Endothelial cell of umbilical vein (primary cell): ENCODE measurements around the gene TAOK2. TPM values are rescaled to one million over a fixed set of nuclear protein-coding genes. Genes with fewer than 3 reads are reported as not detected.

ENCODE experiments used
- BruUV-seq: library from RNA; stranded (reverse); fragments of 400-500 nt; replicated peaks from 2 replicates; lab custom pipeline; 2021; lab: Mats Ljungman, UMichigan
- CTCF ChIA-PET: fragments of 300-600, 350-600 bp; sonication (Branson Sonifier 250); formaldehyde crosslinking; loops from one replicate; lab custom pipeline; 2021; ENCODE audit warnings: antibody characterized with exemption, inconsistent platforms; lab: Charles Lee
- POLR2A ChIA-PET: fragments of 300-600, 350-600 bp; sonication (Branson Sonifier 250); formaldehyde crosslinking; loops from one replicate; lab custom pipeline; 2021; ENCODE audit warnings: antibody characterized with exemption, inconsistent platforms; lab: Charles Lee
- DNase-seq: peaks from one replicate; pipeline ENCODE4 v3.0.0-alpha.2; 2011; ENCODE audit warnings: low read depth, low spot score
- FAIRE-seq: peaks from 2 replicates; lab custom pipeline; 2011; peaks lifted over from hg19 to GRCh38; lab: Jason Lieb, UNC
- H2AFZ ChIP-seq: 2 replicates; pipeline ENCODE4 v1.6.0; 2012; ENCODE audit warnings: low read depth, low read length, control low read depth, inconsistent platforms
- H3K27ac ChIP-seq: 2 replicates; pipeline ENCODE4 v1.5.1; 2011; ENCODE audit warnings: low read depth, mild to moderate bottlenecking, control low read depth, low read length, moderate library complexity; ENCODE audit not compliant: insufficient read depth
- H3K27me3 ChIP-seq, 2 experiments: 2 replicates each; pipeline versions ENCODE4 v1.6.0 to v1.6.1; 2011; ENCODE audit warnings: low read length in 2 of 2, mixed read lengths in 1 of 2; ENCODE audit not compliant: control insufficient read depth in 2 of 2, insufficient read depth in 2 of 2
- H3K36me3 ChIP-seq, 2 experiments: 2 replicates in 1 of 2; 3 replicates in 1 of 2; pipeline ENCODE4 v1.5.1; 2011; ENCODE audit warnings: low read length in 2 of 2, mild to moderate bottlenecking in 1 of 2, moderate library complexity in 1 of 2; ENCODE audit not compliant: control insufficient read depth in 2 of 2, insufficient read depth in 2 of 2; ENCODE audit errors: extremely low read depth in 1 of 2
- H3K4me1 ChIP-seq: 3 replicates; pipeline ENCODE4 v1.5.1; 2011; ENCODE audit warnings: mild to moderate bottlenecking, low read length; ENCODE audit not compliant: control insufficient read depth, insufficient read depth; ENCODE audit errors: extremely low read depth
- H3K4me2 ChIP-seq: 2 replicates; pipeline ENCODE4 v1.6.1; 2011; ENCODE audit warnings: low read length, control low read depth, mixed read lengths; ENCODE audit not compliant: insufficient read depth
- H3K4me3 ChIP-seq, 3 experiments: fragments of 200-600 bp in 1 of 3; sonication (generic), shearing (Covaris generic) in 1 of 3; replicated peaks in 1 of 3; 2 replicates each; pipeline ENCODE4 v1.5.1; 2011 to 2016; ENCODE audit warnings: control low read depth in 3 of 3, low read length in 3 of 3, mild to moderate bottlenecking in 2 of 3, inconsistent platforms in 1 of 3, low read depth in 1 of 3, moderate library complexity in 1 of 3; ENCODE audit not compliant: insufficient read depth in 1 of 3
- H3K79me2 ChIP-seq: 2 replicates; pipeline ENCODE4 v1.6.0; 2012; ENCODE audit warnings: low read length, inconsistent platforms; ENCODE audit not compliant: control insufficient read depth, insufficient read depth
- H3K9ac ChIP-seq: replicated peaks from 2 replicates; pipeline ENCODE3; 2011; ENCODE audit warnings: low read length, control low read depth; ENCODE audit not compliant: insufficient read depth; ENCODE audit errors: extremely low read depth
- H3K9me1 ChIP-seq: replicated peaks from 3 replicates; pipeline ENCODE4 v1.6.0; 2011; ENCODE audit warnings: mild to moderate bottlenecking, low read length; ENCODE audit not compliant: control insufficient read depth, insufficient read depth; ENCODE audit errors: extremely low read depth
- H3K9me3 ChIP-seq: replicated peaks from 2 replicates; pipeline ENCODE4 v1.5.1; 2012; ENCODE audit warnings: low read length, inconsistent platforms; ENCODE audit not compliant: control insufficient read depth, insufficient read depth
- H4K20me1 ChIP-seq: replicated peaks from 2 replicates; pipeline ENCODE3; 2011; ENCODE audit warnings: mild to moderate bottlenecking, low read length; ENCODE audit not compliant: control insufficient read depth, insufficient read depth; ENCODE audit errors: extremely low read depth
- EZH2 ChIP-seq: IDR thresholded peaks from 2 replicates; pipeline ENCODE4 v1.6.1; 2012; ENCODE audit warnings: borderline replicate concordance, low read depth, mild to moderate bottlenecking, moderate library complexity, low read length, inconsistent platforms; ENCODE audit not compliant: severe bottlenecking
- GATA2 ChIP-seq: IDR thresholded peaks from 2 replicates; pipeline ENCODE4 v1.7.0; 2011; ENCODE audit warnings: low read depth, mild to moderate bottlenecking, moderate library complexity, mixed read lengths, low read length; ENCODE audit not compliant: insufficient read length, insufficient read depth
- JUN ChIP-seq: IDR thresholded peaks from 2 replicates; pipeline ENCODE4 v1.6.1; 2011; ENCODE audit warnings: borderline replicate concordance, low read depth; ENCODE audit not compliant: insufficient read length, insufficient read depth
- POLR2AphosphoS5 ChIP-seq: IDR thresholded peaks from 2 replicates; pipeline ENCODE4 v1.6.1; 2012; ENCODE audit warnings: low read depth, mild to moderate bottlenecking, control low read depth, low read length, moderate library complexity; ENCODE audit not compliant: insufficient read depth
- dilution Hi-C: fragments of 300-500 bp; cut with MboI; formaldehyde crosslinking; loops from one replicate; pipeline ENCODE4 v1.15.0; 2019; ENCODE audit warnings: low sequenced_read_pairs; ENCODE audit not compliant: extremely low pct_ligation_motif_present
- intact Hi-C: fragments of 100-400 bp; cut with micrococcal nuclease; formaldehyde crosslinking; loops from one replicate; pipeline ENCODE4 v1.10.0; 2022
- polyA plus RNA-seq, 4 experiments: library from polyadenylated mRNA; depleted of rRNA in 3 of 4; stranded (reverse) in 3 of 4; unstranded in 1 of 4; fragments of >200 nt; gene quantifications; 2 replicates each; pipeline versions ENCODE4 v1.2.1 to v1.2.3, GENCODE V29; 2011 to 2012; ENCODE audit warnings: missing spikeins in 1 of 4
- total RNA-seq: library from RNA; stranded (reverse); gene quantifications from 2 replicates; pipeline ENCODE4 v1.2.3, GENCODE V29; 2021
- TF ChIP-seq, protein P1 (sequence below): IDR thresholded peaks from 2 replicates; pipeline ENCODE4 v1.6.1; 2011; ENCODE audit not compliant: insufficient read depth, insufficient read length

TAOK2 gene
- total and polyA plus RNA-seq, 2 donors (not counting 3 experiments of a cell fraction or from before 2014, with no cell fraction given), result 52.8 to 114 TPM

DNA sequence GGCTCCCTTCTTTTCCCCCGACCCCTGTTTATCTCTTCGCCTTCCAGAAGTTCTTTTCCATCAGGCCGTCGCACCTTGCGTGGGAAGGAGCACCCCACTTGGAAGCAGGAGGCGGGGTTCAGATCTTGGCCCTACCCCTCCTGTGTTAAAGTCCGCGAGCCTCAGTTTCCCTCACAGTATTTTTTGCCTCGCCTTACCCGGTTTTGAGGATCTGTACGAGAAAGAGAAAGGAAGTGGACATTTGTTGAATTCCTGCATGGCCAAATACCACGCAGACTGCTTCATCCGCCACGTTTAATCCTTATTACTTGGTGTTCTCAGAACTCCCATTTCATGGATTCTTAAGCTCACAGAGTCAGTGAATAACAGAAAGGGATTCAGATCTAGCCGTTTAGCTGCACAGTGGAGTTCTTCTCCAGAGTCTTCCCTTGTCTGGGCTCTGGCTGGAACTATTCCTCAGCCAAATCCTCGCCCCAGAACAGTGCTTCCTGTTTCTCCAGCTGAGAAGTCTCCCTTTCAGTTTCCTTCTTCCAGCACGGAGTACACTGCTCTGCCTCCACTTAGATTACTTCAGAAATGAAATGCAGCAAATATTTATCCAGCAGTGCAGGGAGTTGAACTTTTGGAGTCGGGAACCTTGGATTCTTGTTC, 11.2 kb upstream of the TAOK2 start:
- Histone ChIP-seq H3K27me3 (no peaks in the 10 kb centered on the region), H3K9me1 (no peaks in the 10 kb centered on the region), H4K20me1 (no peaks in the 10 kb centered on the region), H3K36me3 (no peaks in the 10 kb centered on the region), H3K4me1 (peaks cover 15% of the 10 kb centered on the region), H3K9ac (peak overlapping the region; percentile 83), H3K4me2 (peak overlapping the region; percentile 93), H2AFZ (peak overlapping the region; percentile 61), H3K4me3 (peak overlapping the region; percentile 63 to 82 (median 76)), H3K79me2 (peaks cover 2% of the 10 kb centered on the region), H3K27ac (peak overlapping the region; percentile 70), H3K9me3 (no peaks in the 10 kb centered on the region)
- DNase-seq (peak; percentile 59), FAIRE-seq (peak; percentile 87)
- TF ChIP-seq GATA2, result no peak
- TF ChIP-seq, protein P1, sequence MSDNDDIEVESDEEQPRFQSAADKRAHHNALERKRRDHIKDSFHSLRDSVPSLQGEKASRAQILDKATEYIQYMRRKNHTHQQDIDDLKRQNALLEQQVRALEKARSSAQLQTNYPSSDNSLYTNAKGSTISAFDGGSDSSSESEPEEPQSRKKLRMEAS, result no peak
- no peak for TF ChIP-seq EZH2
- TF ChIP-seq JUN, result no peak
- TF ChIP-seq POLR2AphosphoS5, result no peak
- BruUV-seq, result TSS peak; percentile 65
- CTCF ChIA-PET, result interaction anchor here (0.5 to 3.8 kb wide), 20 partner anchors 9 to 271 kb away, joined by 3 to 16 read pairs (median 4); partner anchors contain the start of genes ASPHD1, KCTD13 and TAOK2
- intact Hi-C loops (loop anchor here (1.0 kb wide), 1 partner anchor 11 kb away; the partner anchor contains the start of gene TAOK2), dilution Hi-C loops (no loop called here)
- POLR2A ChIA-PET, result interaction anchor here (2.9 kb wide), 1 partner anchor 11 kb away, joined by 14 read pairs; the partner anchor contains the start of gene TAOK2
